Endothelial cell of hepatic sinusoid (primary cell): Measurements from ENCODE around the gene ATG14.
"Not testable (repeated sequence)": the region's sequence is repeated elsewhere in the genome, so short reads cannot be mapped to it uniquely, and the experiment has no call there.

Experiments used
- in situ Hi-C: cut with HindIII; loops from 2 replicates; pipeline ENCODE4 v1.10.0; 2017; ENCODE audit warnings: low sequenced_read_pairs

ATG14 gene

DNA sequence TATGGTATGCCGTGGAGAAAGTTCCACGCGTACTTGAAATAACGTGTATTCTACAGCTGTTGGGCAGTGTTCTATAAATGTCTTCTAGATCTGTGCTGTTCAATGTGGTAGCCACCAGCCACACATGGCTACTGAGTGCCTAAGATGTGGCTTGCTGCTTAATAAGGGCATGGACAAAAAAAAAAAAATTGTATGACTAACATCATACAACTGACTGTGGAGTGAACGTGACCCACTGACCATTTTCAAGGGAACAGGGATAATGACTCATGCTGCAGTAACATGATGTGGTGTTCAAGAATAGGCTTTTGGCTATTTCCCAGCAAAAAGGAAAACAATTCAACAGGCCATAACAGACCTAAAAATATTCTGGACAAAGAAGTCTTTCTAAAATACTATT lies 13.0 kb downstream of the ATG14 start:
- in situ Hi-C loops = no loop called here

DNA sequence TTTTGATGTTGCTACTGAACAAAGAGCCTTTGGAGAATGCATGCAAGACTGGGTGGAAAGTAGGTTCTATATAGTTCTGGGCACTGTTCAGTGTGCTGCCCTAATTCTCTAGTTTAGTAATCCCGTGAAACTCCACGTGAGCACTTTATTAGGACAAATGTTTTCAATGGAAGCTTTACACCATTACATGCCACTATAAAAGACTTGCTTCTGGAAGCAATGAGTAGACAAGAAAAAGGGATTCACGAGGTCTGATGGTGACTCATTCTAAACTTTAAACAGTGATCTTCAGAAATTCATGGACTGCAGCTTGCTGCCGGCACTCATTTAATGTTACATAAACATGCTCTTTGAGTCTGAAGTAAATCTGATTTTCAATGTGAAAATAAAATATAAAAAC lies 22.3 kb downstream of the ATG14 start:
- in situ Hi-C loops = no loop called here

DNA sequence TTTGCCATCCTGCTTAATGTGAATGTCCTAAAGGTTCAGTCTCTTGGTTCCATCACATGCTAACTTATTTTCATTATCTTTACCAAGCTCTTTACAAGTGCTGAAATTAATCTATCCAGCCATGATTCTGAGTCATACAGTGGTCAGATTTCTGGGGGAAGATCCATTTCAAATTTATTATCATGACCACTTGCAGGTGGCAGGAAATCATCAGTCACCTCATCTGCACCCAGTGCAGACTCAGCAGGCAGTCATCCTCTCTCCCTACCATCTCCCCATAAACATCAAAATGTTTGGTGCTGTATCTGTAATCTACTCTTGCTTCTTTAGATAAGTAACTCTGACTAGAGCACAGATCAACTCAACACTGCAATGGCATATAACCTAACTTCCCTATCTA lies 23.5 kb downstream of the ATG14 start:
- in situ Hi-C loops = no loop called here

DNA sequence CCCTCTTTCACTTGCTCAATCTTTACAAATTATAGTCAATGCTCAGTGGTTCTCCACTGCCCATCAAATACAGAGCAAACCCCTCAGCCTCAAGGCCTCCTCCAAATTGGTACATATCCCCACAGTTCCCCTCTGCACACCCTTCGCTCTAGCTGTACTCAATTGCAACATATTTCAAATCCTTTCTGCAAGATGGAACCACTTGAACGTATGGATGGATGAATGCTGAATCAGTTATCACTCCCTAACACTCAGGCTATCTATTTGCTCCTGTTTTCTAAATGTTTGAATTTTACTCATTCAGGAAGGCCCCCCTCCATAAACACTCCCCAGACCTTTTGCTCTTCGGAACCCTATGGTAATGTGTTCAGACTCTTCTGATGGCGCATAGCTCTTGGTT lies 24.5 kb downstream of the ATG14 start:
- in situ Hi-C loops = no loop called here

DNA sequence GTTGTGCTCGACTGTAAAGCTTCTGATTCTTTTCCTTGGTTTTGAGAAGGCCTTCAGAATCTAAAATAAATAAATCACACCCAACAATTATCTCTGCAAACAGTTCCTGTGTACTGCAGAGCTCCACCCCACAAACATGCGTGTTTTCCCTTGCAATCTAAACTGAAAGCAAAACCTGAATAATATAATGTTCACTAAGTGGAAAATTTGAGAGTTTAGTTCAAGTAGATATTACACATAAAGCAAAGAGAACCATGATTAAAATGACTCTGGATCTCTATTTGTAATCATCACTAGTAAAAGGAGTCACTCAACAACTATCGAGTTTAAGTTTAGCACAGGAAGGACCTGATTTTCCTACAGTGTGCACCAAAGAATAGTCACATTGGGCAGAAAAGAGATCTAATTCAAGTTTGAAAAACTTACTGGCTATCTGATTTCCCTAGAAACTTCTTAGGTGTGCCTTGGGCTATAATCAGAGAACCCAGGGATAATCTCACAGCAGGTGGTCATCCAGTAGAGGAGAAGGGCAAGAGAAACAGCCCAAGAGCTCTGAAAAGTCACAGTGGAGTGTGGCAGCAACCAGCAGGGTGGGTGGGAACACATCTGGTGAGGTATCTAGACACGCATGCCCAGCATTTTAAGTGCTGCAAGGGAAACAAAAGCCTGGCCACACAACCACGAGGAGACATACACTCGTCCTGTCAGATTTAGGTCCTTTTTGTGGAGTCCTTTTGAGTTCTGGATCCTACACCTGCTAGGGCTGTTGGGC lies 25.4 kb downstream of the ATG14 start:
- in situ Hi-C loops = no loop called here

DNA sequence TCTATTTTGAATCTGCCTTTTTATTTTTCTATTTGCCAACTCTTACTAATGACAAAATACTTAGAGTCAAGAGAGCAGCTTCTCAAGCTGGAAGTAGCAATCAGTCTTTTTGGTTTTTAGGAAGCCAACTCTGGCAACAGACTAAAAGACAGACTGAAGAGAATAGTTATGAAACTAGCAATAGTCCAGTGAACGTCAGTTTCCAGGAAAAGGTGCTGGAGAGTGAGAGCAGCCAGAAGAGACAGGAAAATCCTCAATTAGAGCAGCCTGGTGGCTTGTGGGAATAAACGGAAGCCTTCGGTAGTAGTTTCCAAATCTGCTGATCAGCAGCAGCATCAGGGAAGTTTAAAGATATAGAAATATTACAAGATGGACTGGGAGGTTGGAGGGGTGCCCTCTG lies 27.1 kb downstream of the ATG14 start:
- in situ Hi-C loops = no loop called here

DNA sequence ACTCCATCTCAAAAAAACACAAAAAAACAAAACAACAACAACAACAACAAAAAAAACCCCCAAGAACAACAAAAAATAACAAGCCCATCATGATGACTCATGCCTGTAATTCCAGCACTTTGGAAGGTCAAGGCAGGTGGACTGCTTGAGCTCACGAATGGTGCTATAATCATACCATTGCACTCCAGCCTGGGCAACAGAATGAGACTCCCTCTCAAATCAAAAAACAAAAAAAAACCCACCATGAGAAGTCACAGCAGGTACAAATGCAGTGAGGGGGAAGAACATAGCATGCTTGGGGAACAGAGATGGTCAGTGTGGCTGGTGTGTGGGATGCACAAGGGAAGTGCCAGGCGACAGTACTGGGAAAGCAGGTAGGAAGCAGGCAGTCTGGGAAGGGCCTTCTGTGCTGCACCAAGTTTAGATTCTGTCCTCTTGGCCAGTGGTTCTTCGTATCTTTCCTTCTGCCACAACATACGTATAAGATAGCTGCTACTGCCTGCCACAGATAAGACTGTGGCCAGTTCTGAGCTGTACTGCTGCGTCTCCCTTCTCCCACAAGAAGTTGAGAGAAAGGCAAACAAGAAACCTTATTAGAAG lies 28.0 kb downstream of the ATG14 start:
- in situ Hi-C loops = no loop called here

DNA sequence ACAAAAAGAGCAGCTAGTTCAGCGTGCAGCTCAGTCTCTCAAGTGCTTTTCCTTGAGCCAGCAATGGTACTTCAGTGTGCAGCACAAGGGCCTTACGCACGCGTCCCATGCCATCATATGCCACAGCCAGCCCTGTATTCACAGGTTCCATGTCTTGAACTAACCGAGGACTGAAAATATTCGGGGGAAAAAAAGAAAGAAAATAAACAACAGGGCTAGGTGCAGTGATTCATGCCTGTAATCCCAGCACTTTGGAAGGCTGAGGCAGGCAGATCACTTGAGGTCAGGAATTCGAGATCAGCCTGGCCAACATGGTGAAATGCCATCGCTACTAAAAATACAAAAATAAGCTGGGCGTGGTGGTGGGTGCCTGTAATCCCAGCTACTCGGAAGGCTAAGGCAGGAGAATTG lies 28.6 kb downstream of the ATG14 start:
- in situ Hi-C loops = not testable (repeated sequence)

DNA sequence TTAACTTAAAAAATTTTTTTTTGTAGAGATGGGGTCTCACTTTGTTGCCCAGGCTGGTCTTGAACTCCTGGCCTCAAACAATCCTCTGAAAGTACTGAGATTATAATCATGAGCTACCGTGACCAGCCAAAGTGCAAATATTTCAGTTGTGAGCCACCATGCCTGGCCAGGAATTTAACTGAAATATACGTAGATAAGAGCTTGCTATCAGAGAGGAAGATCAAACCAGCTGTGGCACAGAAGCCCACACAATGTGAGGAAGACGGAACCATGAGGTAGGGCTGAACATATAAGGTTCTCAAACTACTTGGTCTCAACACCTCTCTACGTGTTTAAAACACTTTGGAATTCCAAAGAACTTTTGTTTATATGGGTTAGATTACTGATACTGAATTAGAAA lies 29.1 kb downstream of the ATG14 start:
- in situ Hi-C loops = no loop called here

DNA sequence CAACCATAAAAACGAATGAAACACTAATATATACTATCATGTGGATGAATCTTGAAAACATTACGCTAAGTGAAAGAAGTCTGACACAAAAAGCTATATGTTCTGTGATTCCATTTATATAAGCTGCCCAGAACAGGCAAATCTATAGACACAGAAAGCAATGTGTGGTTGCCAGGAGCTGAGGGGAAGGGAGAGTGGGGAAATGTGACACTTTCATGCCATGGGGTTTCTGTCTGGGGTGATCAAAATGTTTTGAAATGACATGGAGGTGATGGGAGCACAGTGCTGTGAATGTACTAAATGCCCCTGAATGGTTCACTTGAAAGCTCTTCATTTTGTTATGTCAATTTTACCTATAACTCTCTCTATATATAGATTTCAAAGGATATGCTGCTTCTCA lies 30.1 kb downstream of the ATG14 start:
- in situ Hi-C loops = no loop called here

DNA sequence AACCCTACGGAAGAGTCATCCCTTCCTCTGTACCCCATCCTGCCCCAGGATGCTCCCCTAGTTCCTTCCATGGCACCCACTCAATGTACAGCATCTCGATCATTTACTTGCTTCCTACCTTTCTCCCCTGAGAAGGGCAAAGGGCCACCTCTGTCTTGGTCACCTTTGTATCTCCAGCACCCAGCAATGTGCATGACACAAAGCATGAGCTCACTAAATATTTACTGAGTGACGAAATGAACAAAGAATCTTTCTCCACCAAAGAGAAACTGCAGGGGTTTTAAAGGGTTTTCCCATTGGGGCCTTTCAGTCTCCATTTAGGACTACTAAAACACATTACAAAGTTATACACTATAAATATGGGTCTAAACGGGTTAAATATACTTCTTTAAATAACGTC lies 30.6 kb downstream of the ATG14 start:
- in situ Hi-C loops = no loop called here

DNA sequence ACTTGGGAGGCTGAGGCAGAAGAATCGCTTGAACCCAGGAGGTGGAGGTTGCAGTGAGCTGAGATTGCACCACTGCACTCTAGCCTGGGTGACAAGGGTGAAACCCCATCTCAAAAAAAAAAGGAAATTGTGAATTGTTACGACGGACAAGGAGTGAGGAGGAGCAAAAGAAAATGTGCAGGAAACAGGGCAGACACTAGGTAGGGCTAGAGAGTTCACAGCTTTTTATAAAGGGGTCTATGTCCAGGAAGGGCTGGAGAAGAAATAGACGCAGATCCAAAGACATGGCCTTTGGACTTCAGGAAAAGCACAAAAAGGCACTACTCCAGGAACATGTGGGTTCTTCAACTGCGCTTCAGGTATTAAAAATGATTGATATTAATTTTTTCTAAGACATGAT lies 34.4 kb downstream of the ATG14 start:
- in situ Hi-C loops = loop anchor here (5.0 kb wide), 1 partner anchor 50 kb away; no protein-coding TSS in a partner anchor

DNA sequence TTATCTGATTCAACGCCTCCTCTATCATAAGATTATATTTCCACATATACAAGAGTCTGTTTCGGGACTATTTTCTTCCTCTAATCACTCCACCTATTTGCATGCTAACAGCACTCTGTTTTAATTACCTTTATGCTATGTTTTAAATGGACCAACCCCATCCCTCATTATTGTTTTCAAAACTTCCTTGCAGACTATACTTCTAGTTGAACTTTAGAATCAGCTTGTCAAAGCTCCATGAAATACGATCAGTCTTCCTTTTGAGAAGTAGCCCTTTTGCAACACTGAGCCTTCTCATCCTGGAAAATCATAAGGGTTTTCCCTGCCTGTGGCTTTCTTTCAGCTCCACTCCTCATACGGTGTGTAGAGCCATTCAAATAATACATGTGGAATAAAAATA lies 36.9 kb downstream of the ATG14 start:
- in situ Hi-C loops = loop anchor here (5.0 kb wide), 1 partner anchor 53 kb away; no protein-coding TSS in a partner anchor

DNA sequence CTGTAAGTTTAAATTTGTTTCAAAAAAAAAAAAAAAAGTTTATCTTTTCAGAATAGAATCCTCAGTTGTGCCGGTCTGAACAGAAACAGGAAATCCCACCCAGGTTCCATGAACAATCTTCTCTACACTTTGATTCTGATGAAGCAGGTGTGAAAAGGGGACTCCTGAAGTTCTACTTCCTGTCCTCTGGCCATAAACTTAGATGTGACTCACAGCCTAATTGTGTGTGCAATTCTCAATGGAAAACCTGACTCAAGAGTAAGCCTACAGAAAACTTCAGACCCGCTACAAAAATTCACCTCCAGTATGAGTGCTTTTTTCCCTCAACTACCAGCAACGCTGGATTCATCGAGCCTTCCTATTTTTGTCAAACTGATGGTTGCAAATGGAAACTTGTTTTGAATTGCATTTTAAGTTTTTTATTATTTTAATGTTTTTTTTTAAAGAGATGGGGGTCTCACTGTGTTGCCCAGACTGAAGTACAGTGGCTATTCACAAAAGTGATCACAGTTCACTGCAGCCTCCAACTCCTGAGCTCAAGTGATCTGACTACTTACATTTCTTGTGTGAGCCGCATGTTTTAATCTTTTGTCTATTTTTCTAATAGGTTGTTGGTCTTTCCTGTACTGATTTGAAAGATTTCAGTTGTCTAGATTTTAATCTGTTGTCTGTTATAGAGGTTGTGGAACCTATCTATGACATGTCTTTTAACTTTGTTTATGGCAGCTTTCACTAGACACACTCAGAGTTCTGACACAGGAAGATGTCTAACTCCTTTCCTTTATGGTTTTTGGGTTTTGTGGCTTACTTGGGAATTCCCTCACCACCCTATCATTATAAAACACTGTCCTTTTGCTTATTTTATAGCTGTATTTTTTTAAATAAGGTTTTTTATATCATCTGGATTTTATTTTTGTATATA lies 37.6 kb downstream of the ATG14 start:
- in situ Hi-C loops = no loop called here

DNA sequence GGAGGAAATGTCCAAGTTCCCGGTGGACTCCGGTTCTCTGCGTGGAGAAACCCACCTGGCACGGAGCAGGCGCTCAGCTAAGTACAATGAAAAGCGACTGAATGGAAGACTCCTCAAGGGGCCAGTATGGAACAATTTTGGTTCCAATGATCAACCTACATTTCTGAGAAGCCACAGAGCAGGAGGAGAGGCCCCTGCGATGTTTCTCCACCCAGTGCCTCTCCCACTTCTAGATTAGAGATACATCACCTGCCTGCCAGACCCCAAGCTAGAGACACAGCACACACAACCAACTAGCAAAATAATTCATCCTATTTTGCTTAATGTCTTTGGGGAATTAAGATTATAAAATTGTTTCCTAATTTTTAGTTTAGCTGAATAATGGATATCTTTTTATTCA lies 38.8 kb downstream of the ATG14 start:
- in situ Hi-C loops = no loop called here

DNA sequence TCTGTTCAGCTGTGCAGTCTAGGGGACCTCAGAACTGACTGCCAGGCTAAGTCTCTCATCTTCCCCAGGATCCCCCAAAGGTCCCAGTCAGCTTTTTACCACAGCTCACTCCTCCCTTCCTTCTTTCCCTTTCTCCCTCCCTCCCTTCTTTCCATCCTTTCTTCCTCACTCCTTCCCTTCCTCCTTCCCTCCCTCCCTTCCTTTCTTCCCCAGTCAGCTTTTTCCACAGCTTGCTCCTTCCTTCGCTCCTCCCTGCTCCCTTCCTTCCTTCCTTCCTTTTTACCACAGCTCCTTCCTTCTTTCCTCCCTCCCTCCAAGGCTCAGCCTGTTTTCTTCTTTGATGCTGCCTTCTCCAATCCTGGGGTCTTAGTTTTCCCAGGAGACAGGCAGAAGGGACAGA lies 39.2 kb downstream of the ATG14 start:
- in situ Hi-C loops = no loop called here

DNA sequence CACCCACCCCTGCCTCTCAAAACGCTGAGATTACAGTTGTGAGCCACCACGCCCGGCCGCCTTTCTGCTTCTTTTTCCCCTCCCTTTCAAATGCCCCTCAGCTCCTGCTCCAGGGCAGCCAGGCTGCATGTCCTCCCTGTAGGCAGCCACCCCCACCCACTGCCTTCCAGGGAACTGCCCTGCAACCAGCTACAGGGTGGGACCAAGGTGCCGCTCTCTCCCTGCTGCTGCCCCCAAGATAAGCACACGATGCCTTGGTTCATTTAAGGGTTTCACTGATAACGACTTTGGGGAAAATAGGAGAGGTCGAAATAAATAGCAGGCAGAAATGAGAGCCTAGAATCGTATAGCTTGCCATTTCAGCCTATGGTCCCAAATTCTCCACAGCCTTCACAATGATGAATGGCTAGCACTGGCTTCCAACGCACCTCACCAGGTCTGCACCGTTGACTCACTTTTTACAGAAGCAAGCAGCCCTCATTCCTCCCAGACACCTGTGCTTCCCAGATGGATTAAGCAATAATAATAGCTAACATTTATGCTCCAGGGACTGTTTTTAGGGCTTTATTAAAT lies 40.7 kb downstream of the ATG14 start:
- in situ Hi-C loops = no loop called here

DNA sequence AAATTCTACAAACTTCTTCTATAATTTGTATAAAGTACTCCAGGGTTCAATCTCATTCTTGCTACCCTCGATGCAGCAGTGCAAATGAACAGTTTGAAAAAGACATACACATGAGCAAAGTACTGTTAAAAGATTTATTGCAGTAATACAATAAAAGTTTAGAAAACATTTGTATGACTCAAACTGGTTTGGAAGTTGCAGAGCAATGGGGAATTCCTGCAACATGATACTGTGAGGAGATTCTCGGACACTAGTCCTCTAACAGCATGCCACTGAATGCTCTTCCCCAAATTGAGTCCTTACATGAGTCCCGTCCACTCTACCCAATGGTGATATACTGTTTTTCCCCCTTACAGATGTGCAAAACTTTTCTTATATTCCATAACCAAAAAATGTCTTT lies 45.4 kb downstream of the ATG14 start:
- in situ Hi-C loops = loop anchor here (10.0 kb wide), 1 partner anchor 151 kb away; no protein-coding TSS in a partner anchor

DNA sequence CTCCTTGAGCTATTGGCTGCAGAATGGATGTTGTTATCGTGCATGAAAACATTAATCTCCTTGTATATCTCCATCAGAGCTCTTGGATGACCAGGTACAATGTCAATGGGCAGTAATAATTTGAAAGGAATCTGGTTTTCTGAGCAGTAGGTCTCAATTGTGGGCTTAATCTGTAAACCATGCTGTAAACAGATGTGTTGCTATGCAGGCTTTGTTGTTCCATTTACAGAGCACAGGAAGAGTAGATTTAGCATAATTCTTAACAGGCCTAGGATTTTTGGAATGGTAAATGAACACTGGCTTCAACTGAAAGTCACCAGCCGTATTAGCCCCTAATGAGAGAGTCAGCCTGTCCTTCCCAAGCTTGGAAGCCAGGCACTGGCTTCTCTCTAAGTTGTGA lies 50.4 kb downstream of the ATG14 start:
- in situ Hi-C loops = loop anchor here (10.0 kb wide), 1 partner anchor 146 kb away; no protein-coding TSS in a partner anchor

DNA sequence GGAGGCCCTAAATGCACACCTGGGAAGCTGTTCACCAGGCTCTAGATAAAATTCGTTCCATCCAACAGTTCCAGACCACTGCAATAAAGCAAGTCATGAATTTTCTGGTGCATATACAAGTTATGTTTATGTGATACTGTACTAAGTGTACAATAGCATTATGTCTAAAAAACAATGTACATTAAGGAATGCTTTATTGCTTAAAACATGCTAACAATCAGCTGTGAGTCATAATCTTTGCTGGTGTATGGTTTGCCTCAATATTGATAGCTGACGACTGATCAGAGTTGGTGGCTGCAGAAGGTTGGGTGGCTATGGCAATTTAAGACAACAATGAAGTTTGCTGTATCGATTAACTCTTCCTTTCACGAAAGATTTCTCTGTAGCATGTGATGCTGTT lies 52.3 kb downstream of the ATG14 start:
- in situ Hi-C loops = no loop called here

DNA sequence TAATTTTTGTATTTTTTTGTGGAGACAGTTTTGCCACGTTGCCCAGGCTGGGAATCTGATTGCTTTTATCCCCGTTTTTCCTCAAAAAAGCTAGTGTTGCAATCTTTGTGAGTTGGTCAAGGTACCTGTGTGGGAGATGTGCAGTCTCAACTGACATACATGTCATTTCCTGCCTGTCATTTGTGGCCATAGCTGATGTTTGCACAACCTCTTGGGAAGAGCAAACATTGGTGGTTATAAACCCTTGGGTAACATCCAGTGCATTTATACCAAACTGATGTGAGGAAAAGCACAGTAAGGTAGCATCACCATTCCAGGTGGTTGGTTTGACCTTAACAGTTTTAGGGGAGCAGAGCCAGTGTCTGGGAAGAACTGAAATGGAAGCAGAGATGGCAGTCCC lies 54.7 kb downstream of the ATG14 start:
- in situ Hi-C loops = no loop called here
